Fibroblast of pulmonary artery (primary cell): ENCODE results near the gene EPB41L2.

Source experiments
- DNase-seq: peaks from one replicate; pipeline ENCODE4 v3.0.0-alpha.2; 2010; ENCODE audit warnings: low read depth
- H3K4me3 ChIP-seq: replicated peaks from 2 replicates; pipeline ENCODE4 v1.5.1; 2011; ENCODE audit warnings: low read depth, mild to moderate bottlenecking, control low read depth, low read length, moderate library complexity
- TF ChIP-seq, protein P1 (sequence below): IDR thresholded peaks from 2 replicates; pipeline ENCODE4 v1.5.1; 2011; ENCODE audit warnings: mild to moderate bottlenecking, control low read depth, low read length, inconsistent platforms; ENCODE audit errors: missing control alignments

The EPB41L2 gene

DNA sequence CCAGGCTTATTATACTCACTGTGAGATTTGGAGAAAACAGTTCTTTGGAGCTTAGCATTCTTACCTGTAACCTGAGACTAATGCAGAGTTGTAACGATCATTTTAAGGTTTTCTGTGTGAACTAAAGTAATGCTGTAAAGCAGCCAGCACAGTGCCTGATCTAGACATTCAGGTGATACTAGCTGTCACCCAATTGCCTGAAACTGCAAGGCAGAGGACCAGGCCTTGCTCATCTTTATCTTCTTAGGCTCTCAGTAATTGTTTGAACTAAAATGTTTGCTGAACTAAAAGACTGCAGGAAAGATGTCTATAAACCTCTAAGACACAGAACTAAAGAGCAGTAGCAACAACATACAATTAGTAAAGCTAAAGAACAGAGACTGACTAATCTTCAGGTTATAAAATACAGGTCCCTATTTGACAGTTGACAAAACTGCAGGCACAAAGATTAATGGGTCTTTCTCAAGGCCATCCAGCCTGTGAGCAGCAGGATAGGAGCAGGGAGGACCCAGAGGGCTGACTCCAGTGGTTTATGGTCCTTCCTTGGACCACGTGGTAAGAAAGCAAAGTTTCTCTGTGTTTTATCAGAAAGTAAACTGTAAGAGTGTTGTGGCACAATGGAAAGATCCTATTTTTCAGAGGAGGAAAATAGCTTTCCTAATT is 204.4 kb downstream of the EPB41L2 start:
- H3K4me3 ChIP-seq = no peak overlapping the region
- TF ChIP-seq, protein P1, sequence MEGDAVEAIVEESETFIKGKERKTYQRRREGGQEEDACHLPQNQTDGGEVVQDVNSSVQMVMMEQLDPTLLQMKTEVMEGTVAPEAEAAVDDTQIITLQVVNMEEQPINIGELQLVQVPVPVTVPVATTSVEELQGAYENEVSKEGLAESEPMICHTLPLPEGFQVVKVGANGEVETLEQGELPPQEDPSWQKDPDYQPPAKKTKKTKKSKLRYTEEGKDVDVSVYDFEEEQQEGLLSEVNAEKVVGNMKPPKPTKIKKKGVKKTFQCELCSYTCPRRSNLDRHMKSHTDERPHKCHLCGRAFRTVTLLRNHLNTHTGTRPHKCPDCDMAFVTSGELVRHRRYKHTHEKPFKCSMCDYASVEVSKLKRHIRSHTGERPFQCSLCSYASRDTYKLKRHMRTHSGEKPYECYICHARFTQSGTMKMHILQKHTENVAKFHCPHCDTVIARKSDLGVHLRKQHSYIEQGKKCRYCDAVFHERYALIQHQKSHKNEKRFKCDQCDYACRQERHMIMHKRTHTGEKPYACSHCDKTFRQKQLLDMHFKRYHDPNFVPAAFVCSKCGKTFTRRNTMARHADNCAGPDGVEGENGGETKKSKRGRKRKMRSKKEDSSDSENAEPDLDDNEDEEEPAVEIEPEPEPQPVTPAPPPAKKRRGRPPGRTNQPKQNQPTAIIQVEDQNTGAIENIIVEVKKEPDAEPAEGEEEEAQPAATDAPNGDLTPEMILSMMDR = no peak
- no peak for DNase-seq

DNA sequence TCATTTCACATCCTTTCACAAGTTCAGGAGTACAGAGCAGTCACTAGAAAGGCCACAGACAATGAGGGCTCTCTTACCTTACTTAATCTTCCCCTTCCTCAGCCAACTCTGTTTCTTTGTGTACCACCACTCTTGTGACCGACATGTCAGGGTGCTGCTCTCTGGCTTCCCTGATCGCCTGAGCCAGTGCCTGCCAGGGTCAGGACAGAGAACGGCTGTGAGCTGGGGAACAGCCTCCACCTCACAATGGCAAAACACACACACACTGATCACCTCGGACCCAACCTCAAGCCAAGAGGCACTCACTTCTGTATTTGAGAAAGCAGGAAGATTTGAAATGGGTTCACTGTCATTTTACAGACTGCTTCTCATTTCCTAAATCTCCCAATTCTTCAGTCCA is 205.0 kb downstream of the EPB41L2 start:
- TF ChIP-seq, protein P1 = no peak
- H3K4me3 ChIP-seq = no peak overlapping the region
- DNase-seq = no peak

DNA sequence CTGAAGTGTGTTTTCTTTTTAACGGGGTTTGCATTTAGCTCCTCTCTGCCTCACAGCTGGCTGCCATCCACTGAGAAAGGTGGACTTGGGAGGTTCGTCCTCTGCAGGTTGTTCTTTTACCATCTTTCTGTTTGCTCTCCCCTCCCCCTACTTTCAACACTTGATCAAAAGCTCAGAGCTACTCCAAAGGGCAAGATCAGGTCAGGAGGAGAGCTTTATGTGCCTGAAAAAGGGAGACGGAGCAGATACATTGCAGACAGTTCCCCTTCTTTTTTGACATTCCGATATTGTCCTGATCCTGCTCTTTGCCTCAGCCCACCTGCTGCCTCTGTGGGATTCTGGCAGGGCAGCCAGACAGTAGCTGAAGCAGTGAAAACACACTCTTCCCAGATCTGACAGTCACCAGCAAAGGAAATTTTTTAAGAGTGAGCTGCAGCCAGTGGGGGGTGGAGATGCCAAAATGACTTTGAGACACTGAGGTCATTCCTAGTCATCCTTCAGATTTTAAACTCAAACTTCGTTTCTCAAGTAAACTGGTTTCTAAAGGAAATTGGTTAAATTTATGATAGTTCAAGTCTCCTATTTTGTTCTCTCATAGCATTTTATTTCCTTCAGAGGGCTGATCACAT is 209.4 kb downstream of the EPB41L2 start:
- TF ChIP-seq, protein P1 = no peak
- no peak overlapping the region for H3K4me3 ChIP-seq
- DNase-seq = no peak

DNA sequence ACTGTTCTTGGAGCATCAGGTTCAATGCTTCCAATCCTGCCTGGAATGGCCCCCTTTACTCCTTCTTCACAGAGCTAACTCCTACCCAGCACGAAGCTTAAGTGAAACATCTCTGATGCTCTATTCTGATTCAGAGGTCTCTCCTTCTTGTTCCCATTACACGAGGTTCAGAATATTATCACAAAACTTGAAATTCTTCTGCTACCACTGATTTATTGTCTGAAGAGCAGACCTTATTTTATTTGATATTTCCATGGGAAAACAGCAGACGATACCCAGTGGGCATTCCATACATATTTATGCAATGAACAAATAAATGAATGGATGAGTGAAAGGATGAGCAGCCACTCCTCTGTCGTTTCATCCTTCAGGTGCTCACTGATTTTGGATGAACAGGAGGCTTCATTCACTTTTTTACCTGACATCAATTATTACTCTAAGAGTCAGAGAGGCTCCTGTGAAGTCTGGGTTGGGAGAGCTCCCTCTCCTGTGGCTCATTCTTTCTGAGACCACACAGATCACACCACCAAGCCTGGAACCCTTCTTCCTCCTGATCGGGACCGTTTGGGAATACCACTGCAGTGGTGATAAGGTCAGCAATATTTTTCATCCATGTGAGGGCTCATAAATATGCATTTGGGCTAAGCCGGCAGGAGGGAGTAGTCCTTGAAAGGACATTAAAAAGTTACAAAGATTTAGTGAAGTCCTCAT is 210.0 kb downstream of the EPB41L2 start:
- H3K4me3 ChIP-seq = no peak overlapping the region
- TF ChIP-seq, protein P1 = no peak
- no peak for DNase-seq

DNA sequence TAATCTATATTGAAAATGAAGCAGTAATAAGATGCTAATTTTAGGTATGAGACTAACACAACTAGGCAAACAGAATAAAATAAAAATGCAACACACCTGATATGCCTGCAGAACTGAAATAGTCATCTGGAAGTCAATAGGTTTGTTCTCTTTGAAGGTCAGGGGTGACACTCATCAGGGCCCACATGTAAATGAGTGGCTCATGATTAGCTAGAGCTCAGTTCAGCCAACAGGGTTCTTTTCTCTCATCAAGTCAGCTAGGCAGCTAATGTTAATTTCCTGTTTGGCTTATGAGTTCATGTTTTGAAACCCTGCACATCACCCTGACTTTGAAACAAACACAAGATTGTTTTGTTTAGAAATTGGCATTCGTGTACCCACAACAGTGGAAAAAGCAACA is 212.0 kb downstream of the EPB41L2 start:
- TF ChIP-seq, protein P1 = no peak

DNA sequence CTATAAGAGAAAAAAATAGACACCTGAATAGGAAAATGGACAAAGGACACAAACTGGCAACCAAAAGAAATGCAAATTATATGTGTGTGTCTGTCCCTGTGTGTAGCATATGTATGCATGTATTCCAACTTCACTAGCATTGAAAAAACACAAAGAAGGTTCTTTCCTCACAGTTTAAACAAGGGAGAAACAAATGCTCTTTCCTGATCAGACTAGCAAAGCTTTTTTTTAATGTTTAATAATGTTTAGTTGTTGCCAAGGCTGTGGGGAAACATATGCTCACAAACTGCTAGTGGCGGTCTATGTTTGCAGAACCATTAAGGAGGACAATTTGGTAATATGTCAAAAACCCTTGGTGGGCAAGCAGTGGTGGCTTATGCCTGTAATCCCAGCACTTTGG is 213.5 kb downstream of the EPB41L2 start:
- TF ChIP-seq, protein P1 = no peak
- H3K4me3 ChIP-seq = no peak overlapping the region
- no peak for DNase-seq

More for the DNA sequence above, 212.0 kb downstream of the EPB41L2 start:
- no peak for DNase-seq
- H3K4me3 ChIP-seq = no peak overlapping the region

DNA sequence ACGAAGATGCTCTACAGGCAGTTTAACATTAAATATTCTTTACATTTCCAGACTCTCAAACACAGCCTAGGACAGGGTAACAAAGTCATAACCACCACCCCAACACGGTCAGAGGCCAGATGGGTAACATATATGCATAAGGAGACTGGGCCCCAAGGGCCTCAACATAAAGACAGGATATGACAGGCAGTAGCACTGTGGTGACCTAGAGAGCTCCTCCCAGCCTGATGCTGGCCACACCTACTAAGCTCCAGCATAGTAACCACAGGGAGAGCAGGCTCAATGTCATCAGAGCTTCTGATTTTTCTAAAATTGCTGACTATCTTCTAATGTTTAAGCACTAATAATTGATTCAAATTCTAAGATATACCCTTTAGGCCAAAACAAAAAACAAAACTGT is 214.1 kb downstream of the EPB41L2 start:
- H3K4me3 ChIP-seq = no peak overlapping the region
- TF ChIP-seq, protein P1 = no peak
- no peak for DNase-seq
